AG09319 (cell line): ENCODE results near the gene MBD4.
"Not testable (repeated sequence)": the region's sequence is repeated elsewhere in the genome, so short reads cannot be mapped to it uniquely, and the experiment has no call there.

ENCODE experiments used
- DNase-seq: peaks from one replicate; pipeline ENCODE4 v3.0.0-alpha.2; 2010; ENCODE audit warnings: low read depth; ENCODE audit errors: extremely low read depth
- CTCF ChIP-seq: IDR thresholded peaks from 2 replicates; pipeline ENCODE4 v1.5.1; 2011; ENCODE audit warnings: low read depth, mild to moderate bottlenecking, inconsistent platforms, low read length, moderate library complexity

The MBD4 gene

GRCh38 chr3:129439817-129440617 lies at the start of gene MBD4, which contains the start of gene IFT122:
Gene MBD4, minus strand, starts transcription at chr3:129439948. Its CDS starts 115 bp downstream, at chr3:129439833.
Gene IFT122, plus strand, starts transcription at chr3:129440224. Its CDS starts 107 bp downstream, at chr3:129440331.
- no peak for TF ChIP-seq CTCF
- DNase-seq: peak; percentile 99

DNA sequence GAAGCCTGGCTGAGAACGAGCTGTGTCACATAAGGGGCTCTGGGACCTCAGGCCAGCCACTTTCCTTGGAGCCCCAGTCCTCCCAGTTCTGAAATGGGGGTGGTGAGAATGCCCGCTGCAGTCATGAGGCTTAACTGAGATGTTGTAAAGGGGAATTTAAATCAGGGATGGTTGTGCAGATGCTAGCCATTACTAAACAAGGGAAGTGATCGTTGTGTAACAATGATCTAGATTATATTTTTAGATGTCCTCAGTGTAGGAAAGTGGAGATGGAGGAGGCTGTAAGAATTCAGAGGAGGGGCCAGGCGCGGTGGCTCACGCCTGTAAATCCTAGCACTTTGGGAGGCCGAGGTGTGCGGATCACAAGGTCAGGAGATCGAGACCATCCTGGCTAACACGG lies 49.5 kb upstream of the MBD4 start:
- not testable (repeated sequence) for DNase-seq

DNA sequence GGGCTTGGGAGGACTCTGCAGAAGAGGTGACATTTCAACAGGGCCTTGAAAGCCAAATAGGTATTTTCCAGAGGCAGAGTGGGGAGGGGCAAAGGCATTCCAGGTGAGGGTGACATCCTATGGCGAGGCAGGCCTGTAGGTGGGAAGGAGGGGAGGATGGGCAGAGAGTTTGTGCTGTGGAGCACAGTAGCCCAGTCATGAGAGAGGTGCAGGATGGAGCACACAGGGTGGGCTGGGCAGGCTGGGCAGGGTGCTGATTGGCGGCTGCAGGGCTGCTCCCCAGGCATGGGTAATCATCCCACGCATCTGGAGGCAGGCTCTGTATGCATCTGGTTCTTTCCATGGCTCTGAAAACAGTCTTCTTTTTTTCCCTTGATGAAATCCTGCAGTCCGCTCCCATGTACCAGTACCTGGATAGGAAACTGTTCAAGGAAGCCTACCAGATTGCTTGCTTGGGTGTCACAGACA lies 48.2 kb upstream of the MBD4 start:
- DNase-seq: not testable (repeated sequence)

- no peak for TF ChIP-seq CTCF
- no peak for DNase-seq
Observed at GRCh38 chr3:129487183-129487867, 47.6 kb upstream of the MBD4 start.

GRCh38 chr3:129486664-129487035 lies 46.9 kb upstream of the MBD4 start:
- no peak for TF ChIP-seq CTCF
- no peak for DNase-seq

DNA sequence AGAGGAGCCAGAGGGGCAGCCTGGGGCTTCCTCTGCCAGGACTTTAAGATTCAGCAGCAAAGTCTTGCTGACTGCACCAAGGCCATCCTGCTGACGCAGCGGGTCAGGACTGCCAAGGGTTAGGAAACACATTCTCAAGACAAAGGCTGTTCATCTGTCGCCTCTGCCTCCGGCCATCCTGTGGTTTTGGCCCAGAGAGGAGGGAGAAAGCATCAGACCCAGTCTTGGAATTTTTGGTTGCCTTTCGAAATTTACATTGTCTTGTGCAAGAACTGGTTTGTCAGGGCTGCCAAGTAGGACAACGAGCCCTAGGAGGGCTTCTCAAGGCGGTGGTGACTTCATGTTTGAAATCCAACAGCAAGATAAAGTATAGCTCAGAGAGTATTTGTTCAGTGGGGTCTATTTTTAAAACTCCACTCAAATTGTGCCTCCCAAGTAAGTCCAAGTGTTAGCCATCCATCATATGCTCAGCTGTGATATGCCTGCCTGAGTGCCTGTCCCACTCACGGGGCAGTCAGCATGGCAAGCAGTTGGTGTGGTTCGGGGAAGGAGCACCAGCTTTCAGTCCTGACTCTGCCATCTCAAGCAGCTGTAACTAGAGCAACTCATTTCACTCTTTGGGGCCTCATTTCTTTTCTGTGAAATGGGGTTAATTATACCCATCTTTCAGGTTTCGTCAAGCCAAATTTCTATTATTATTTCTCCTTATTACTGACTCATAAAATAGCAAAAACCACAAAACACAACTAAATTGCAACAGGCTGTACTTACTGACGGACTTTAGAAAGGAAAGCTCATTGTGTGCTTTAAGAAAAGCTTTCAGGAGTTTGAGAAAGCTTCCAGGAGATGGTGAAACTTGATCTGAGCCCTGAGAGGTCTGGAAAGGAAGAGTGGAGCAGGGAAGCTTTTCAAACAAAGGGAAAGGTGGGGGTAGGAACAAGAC lies 46.2 kb upstream of the MBD4 start:
- DNase-seq: peak; percentile 97
- no peak for TF ChIP-seq CTCF

DNA sequence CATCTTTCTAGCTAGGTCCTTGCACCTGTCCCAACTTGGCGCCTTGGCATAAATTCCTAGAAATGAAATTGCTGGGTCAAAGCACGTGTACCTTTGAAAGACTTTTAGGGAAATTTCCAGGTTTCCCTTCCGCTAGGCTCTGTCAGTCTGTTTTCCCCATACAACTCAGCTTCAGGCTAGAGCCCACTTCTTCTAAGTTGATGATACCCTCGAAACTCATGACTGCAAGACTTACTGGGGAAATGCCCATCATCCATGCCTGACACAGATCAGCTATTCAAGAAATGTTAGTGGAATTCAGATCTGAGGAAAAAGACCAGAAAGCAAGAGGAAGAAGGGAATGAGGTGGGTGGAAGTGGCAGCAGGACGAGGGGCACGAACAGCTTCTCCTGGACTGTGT lies 45.4 kb upstream of the MBD4 start:
- not testable (repeated sequence) for DNase-seq

DNA sequence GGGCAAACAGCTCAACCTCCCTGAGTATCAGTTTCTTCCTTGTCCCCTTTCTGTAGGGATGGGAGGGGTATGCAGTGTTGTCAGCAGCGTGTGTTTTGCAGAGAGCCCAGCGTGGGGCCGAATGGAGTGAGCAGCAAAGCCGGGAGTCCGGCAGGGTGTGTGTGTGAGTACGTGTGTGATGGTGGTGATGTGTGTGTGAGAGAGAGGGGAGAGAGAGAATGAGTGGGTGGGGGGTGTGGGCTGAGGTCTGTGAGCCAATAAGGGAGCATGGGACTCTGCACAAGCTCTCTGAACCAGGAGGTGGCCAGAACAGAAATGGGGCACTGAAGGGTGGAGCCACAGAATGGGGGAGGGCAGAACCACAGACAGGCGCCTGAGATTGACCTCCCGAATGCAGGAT lies 44.1 kb upstream of the MBD4 start:
- DNase-seq: no peak
- TF ChIP-seq CTCF: no peak
